ENCODE data around the gene ATG4B. TPM values are rescaled to one million over a fixed set of nuclear protein-coding genes. Genes with fewer than 3 reads are reported as not detected.

The ATG4B gene
- total and polyA plus RNA-seq, 2 of the 8 experiments (the other 6 are each of a cell fraction or from before 2014, with no cell fraction given), result 103 to 155 TPM

DNA sequence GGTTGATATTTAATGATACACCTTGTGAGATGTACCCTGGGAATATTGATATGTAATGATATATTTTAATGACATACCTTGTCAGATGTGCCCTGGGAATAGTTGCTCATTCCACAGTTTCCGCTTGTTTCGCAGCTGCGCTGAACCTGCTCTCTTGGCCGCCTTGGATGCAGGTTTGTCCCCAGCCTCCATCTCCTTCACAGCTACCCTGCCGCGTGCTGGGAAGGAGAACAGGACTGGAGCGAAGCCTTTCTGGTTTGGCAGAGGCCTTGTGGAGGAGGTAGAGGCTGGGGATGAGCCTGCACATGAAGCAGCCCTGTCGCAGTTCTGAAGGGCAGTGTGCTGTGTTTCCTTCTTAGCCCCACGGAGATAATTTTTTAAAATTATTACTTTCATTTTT is 14.6 kb downstream of the ATG4B start (continued):
- TF ChIP-seq NANOG (IDR thresholded peaks at IDR 0.05; ENCODE audit: insufficient read depth, low read depth, low read length, poor library complexity, severe bottlenecking) (no peak), ASH2L (IDR thresholded peaks at IDR 0.05; ENCODE audit: low read length) (no peak), BACH1 (IDR thresholded peaks at IDR 0.05; ENCODE audit: low read length) (no peak)

All from H1 (cell line).